H1 (cell line): ENCODE measurements around the gene ZHX3.

ENCODE experiments used
- EP300 ChIP-seq, 2 experiments: IDR thresholded peaks; 1 replicate in 1 of 2; 2 replicates in 1 of 2; pipeline ENCODE4 v1.6.1; 2011 to 2012; ENCODE audit warnings: low read depth in 2 of 2, low read length in 2 of 2, mild to moderate bottlenecking in 2 of 2, borderline replicate concordance in 1 of 2, inconsistent platforms in 1 of 2, moderate library complexity in 1 of 2
- EZH2 ChIP-seq: fragments of 200-600 bp; sonication (generic); IDR thresholded peaks from 2 replicates; pipeline ENCODE4 v1.7.1; 2012; ENCODE audit warnings: low read depth, mild to moderate bottlenecking, moderate library complexity, low read length, inconsistent platforms; ENCODE audit not compliant: severe bottlenecking
- TAF1 ChIP-seq: IDR thresholded peaks from 2 replicates; pipeline ENCODE4 v1.6.1; 2011; ENCODE audit warnings: mild to moderate bottlenecking, low read depth, low read length

DNA sequence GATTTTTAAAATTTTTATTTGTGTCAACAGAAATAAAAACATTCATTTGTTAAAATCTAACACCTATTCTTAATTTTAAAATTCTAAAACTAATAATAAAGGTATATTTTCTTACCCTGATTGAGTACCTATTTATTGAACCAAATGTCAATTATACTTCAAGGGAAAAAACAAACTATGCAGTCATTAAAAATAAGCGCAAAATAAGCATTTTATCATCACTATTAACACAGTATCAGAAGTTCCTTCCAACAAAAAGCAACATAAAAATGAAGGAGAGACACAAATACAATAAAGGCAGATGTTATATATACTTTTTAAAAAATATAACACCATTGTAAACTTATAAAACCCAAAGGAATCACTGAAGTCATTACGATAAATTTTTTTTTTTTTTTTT lies 52.7 kb downstream of the ZHX3 start:
- TF ChIP-seq EZH2 (no peak), TAF1 (no peak), EP300 (IDR thresholded peaks at IDR 0.05; ENCODE audit: borderline replicate concordance in 1 of 2, low read depth in 2 of 2, low read length in 2 of 2) (no peak)
